Stimulated activated CD8-positive, alpha-beta memory T cell treated with anti-CD3 and anti-CD28 coated beads, Interleukin-7, amount 100 ng/mL, for 4 hours (primary cell): ENCODE results near the gene FGF4.

Experiments used
- DNase-seq, 2 donors: peaks; one replicate each; pipeline ENCODE4 v3.0.0-alpha.2; 2020; ENCODE audit warnings: low read depth in 2 of 2

Gene FGF4

DNA sequence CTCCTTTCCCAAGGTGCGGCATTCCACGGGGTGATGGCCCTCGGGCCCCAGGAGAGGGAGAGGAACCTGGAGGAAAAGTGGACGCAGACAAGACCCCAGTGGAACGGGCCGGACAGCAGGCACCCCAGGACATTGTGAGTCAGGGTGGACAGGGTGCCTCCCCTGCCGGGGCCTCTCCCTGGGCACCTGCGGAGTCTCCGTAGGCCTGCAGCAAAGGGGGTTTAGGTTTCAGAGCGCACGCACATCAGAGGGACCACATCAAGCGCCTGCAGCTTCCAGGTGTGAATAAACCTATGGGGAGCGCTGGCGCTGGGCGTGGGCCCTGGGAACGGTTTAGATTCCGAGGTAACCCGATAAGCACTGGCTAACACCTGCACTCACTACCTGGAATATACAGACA lies 48.7 kb downstream of the FGF4 start:
- DNase-seq = no peak

DNA sequence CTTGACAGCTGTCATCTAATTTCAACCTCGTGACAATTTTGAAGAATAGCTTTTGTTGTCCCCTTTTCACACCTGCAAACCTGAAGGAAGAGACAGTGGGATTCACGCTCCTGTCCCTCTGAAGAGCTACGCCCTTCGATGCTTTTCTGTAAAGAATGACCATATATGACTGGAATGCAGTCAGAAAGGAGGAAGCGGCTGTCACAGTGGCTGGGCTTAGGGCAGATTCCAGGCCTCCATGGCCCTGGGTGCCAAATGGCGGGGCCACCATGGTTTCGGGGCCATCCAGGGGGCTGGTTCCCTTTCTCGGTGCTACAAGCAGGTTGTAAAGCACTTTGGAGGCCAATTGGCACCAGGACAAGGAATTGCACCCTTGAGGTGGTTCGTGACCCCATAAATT lies 49.1 kb downstream of the FGF4 start:
- no peak for DNase-seq

DNA sequence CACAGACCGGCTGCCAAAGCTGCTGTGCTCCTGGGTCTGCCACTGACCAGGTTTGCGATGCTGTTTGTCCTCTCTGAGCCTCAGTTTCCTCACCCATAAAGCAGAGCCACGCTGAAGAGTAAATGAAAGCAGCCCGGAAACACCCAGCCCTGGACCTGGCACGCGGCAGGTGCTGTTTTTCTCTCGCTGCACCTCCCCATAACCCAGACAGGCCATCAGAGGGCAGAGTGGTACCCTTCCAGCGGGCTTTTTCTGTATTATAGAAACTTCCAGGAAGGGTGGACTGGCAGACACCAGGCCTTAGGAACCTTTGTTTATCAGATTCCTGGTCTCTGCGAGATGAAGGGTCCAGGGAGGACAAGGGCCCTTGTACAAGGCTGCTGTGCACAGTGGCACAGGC lies 53.4 kb downstream of the FGF4 start:
- no peak for DNase-seq

DNA sequence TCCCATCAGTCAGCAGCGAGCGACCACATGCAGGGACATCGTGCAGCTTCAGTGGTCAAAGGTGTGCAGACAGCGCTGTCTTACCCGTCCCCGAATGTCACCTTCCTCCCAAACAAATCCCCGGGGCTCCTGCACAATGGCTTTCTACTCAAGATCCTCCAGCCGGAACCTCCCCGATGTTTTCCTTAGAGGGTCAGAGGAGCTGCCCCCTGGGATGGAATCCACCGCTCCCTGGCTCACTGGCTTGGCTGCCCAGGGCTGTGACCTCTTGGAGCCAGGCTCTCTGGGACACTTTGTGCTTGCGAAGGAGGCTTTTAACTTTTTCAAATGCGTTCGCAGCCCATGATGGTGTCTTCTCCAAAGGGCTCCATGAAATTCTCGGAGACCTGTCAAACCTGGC lies 54.0 kb downstream of the FGF4 start:
- no peak for DNase-seq
